HG02798 (cell line): ENCODE data around the gene TRIM5.
"Not testable (repeated sequence)": the region's sequence is repeated elsewhere in the genome, so short reads cannot be mapped to it uniquely, and the experiment has no call there.

Experiments used
- ATAC-seq: cut with Tn5 transposase; IDR thresholded peaks from one replicate; pipeline ENCODE4 v1.9.1; 2021; ENCODE audit warnings: mild to moderate bottlenecking; ENCODE audit not compliant: unreplicated experiment, poor library complexity

TRIM5 gene

DNA sequence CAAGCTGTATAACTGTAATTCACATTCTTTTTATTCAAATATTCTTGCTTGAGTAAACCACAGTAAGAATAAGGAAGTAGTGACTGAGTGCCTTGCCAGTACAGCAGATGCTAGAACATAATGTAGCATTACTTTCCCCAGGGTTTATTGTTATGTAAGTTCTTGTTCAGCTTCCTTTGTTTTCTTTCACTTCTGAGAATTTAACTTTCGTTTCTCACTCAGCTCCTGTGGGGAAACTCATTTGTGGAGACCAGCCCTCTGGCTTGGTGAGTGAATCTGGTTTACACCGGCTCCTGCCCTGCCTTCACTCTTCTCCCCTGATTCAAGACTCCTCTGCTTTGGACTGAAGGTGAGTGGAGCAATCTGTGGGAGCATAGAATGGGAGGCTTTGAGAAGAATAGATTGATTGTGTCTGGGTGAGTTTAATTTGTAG lies 4.7 kb upstream of the TRIM5 start, which contains the start of gene TRIM22:
TSS of gene TRIM22 (plus strand) at position 240 of the 433 bp plus-strand sequence. CDS start 6,443 bp downstream, outside the sequence.
- ATAC-seq = peak; percentile 78

GRCh38 chr11:5688482-5688881 lies 3.6 kb upstream of the TRIM5 start:
- no peak for ATAC-seq

- no peak for ATAC-seq
Observed at GRCh38 chr11:5686426-5686825, 1.6 kb upstream of the TRIM5 start.

DNA sequence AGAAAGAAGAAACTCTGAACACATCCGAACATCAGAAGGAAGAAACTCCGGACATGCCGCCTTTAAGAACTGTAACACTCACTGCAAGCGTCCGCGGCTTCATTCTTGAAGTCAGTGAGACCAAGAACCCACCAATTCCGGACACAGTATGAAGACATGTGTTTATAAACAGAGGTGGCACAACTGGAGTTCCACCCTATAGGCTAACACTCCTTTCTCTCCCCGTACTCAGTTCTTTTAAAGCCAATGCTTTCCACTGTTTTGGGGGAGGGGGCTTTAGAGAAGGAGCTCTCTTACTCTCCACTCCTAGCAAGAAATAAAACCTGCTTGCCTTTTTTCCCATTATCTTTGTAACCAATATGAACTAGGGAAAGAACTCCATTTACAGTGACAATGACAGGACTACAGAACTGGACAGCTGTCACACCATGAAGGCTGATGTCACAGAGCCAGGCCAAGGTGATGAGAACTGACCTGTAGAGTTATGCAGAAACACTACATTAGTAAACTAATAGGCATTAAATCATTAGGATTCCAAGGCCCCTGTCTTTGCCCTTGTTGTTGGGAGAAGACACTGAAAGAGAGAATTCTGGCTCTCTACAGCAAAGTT lies 733 bp downstream of the TRIM5 start:
- peak; percentile 15 for ATAC-seq

DNA sequence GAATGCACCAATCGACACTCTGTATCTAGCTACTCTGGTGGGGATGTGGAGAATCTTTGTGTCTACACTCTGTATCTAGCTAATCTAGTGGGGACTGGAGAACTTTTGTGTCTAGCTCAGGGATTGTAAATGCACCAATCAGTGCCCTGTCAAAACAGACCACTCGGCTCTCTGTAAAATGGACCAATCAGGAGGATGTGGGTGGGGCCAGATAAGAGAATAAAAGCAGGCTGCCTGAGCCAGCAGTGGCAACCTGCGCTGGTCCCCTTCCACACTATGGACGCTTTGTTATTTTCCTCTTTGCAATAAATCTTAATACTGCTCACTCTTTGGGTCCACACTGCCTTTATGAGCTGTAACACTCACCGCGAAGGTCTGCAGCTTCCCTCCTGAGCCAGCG lies 1.3 kb downstream of the TRIM5 start:
- ATAC-seq = not testable (repeated sequence)

GRCh38 chr11:5682890-5683441 lies 1.9 kb downstream of the TRIM5 start:
- not testable (repeated sequence) for ATAC-seq

DNA sequence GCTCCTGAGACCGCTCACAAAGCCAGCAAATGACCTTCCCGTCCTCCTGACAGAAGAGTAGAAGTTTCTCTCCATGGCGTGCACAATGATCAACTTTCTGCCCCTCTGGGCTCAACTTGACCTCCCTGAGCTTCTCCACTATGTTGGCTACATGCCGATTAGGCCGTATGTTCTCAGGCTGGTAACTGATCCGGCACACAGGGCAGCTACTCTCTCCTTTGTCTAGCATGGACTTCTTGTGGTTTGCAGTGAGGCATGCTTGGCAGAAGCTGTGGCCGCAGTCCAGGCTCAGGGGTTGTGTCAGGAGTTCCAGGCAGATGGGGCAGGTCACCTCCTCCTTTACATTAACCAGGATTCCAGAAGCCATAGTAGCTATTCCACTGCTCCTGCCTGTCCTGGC lies 5.1 kb downstream of the TRIM5 start:
- ATAC-seq = no peak

- ATAC-seq = no peak
Observed at GRCh38 chr11:5674391-5674790, 10.5 kb downstream of the TRIM5 start.

GRCh38 chr11:5671831-5672230 lies 13.0 kb downstream of the TRIM5 start:
- no peak for ATAC-seq

DNA sequence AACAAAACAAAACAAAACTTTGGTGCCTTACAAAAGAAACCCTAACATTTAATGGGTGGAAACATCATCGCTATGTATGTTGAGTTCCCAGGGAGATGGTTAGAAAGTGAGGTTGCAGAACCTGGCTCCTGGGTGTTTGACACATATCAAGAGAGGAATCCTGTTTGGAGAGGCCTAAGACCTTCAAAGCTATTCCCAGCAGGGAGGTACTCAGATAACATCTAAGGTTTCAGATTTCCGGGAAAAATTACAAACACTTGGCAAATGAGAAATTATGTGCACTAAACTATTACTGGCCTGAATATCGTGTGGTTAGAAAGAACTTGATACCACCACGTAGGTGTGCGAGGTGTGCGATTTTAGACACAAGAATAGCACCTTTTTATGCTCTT lies 18.5 kb downstream of the TRIM5 start:
- ATAC-seq = no peak

DNA sequence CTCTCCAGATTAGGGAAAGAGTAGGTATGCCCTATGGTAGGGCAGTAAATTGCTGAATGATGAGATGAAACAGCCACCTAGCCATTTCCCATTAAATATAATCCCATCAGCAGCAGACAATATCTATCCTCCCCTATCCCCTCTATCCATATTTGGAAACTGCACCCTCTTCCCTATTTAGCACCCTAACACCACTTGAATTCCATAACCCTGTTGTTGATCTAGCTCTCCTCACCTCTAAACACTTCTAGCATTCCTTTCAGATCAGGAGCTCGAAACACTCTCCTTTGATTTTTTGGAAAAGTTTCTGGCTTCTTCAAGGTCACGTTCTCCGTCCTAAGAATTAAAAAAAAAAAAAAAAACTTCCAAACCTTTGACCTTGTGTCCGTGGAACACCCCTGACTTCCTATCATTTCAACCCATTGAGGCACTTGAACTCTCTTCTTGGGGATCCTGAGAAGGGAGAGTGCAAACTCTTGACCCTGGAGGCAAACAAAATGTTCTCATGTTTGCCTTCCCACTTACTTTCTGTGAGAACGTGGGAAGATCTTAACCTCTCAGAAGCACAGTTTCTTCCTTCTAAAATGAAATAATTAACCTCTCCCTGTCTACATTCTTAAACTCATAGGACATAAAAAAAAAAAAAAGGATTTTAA lies 19.0 kb downstream of the TRIM5 start:
- ATAC-seq = no peak

DNA sequence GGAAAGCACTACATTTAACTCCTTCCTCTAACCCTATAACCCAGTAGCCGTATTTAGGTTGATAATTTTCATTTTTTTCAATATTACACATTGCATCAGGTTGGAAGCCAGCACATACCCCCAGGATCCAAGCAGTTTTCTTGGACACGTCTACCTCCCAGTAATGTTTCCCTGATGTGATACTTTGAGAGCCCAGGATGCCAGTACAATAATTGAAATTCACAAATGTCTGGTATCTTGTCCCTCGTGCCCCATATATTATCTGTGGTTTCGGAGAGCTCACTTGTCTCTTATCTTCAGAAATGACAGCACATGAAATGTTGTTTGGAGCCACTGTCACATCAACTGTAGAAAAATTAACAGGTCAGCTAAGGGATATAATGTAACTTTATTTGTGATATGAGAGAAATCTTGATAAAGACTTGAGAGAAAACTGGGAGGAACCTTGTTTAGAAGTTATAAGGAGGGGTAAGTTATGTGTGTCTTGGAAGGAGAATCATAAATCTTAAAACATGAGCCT lies 19.8 kb downstream of the TRIM5 start:
- ATAC-seq = no peak

GRCh38 chr11:5663511-5663910 lies 21.4 kb downstream of the TRIM5 start:
- no peak for ATAC-seq

DNA sequence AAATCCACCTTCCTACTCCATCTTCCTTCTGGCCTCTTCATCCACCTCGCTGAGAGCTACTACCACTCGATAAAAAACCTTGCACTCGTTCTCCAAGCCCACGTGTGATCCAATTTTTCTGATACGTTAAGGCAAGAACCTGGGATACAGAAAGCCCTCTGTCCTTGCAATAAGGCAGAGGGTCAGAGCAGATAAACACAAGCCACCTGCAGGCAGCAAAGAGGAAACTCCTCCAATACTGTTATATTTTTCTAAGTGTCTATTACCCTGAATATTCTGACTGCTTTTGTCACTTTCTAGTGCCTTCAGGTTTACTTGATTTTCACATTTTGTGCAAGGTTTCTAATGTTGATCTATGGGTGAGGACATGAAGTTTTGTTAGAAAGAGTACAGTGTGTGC lies 26.6 kb downstream of the TRIM5 start:
- no peak for ATAC-seq

- not testable (repeated sequence) for ATAC-seq
Observed at GRCh38 chr11:5656956-5657355, 27.9 kb downstream of the TRIM5 start.

- no peak for ATAC-seq
Observed at GRCh38 chr11:5655474-5655873, 29.4 kb downstream of the TRIM5 start.

DNA sequence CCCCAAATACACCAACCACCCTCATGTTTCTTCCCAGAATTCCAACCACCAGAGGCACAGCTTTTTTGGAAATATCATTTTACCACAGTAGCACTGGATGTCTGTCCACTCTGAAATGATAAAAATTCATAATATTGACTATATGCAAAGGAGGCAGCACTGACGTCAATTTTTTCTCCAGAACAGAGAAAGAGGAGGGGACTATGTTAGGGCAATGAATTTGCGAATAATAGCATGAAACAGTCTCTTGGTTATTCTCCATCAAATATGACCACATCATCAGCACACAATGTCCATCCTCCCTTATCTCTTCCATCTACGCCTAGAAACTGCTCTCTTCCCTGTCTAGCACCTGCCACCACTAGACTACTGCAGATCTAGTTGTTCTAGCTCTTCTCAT lies 38.7 kb downstream of the TRIM5 start:
- no peak for ATAC-seq

- no peak for ATAC-seq
Observed at GRCh38 chr11:5643585-5643984, 41.3 kb downstream of the TRIM5 start.

GRCh38 chr11:5639953-5640352 lies 44.9 kb downstream of the TRIM5 start:
- no peak for ATAC-seq

GRCh38 chr11:5631969-5632635 lies 52.8 kb downstream of the TRIM5 start:
- peak; percentile 96 for ATAC-seq

DNA sequence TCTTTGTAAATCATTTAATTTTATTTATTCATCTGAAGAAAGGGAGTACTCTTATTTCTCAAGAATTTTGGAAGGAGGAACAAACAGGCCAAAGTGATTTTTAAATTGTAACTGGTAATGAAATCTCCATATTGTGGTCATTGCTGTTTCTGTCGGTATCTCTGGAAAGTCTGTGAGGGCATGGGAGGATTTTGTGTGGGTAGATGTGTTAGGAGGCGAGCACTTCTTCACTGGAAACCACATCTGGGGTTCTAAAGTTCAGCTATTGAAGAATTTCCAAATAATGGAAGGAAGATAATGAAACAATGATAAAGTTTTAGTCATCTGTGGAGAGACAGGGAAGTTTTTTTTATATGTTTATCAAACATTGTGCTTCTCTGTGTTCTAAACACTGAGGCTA lies 53.5 kb downstream of the TRIM5 start:
- peak; percentile 16 for ATAC-seq
